Measurements from ENCODE around the gene GABPB2.

GABPB2 gene

GRCh38 chr1:151070474-151071276, at the start of gene GABPB2:
Gene GABPB2 (plus strand): TSS chr1:151070761. CDS start chr1:151088190, 17,429 bp downstream.
- peak; percentile 80 for DNase-seq (ENCODE audit: low read depth)

- DNase-seq (ENCODE audit: low read depth), result peak; percentile 81
Observed at GRCh38 chr1:151024540-151025146, 45.9 kb upstream of the GABPB2 start.

GRCh38 chr1:151026460-151026859, 44.1 kb upstream of the GABPB2 start:
- no peak for DNase-seq (ENCODE audit: low read depth)

GRCh38 chr1:151032164-151032563, 38.4 kb upstream of the GABPB2 start:
- no peak for DNase-seq (ENCODE audit: low read depth)

- DNase-seq (ENCODE audit: low read depth), result no peak
Observed at GRCh38 chr1:151035167-151035566, 35.4 kb upstream of the GABPB2 start.

- no peak for DNase-seq (ENCODE audit: low read depth)
Observed at GRCh38 chr1:151036356-151036755, 34.2 kb upstream of the GABPB2 start, which contains the start of gene BNIPL. Gene BNIPL (plus strand): TSS chr1:151036586. CDS start chr1:151036726, 140 bp downstream.

GRCh38 chr1:151037032-151037431, 33.5 kb upstream of the GABPB2 start:
- DNase-seq (ENCODE audit: low read depth), result no peak

- DNase-seq (ENCODE audit: low read depth), result no peak
Observed at GRCh38 chr1:151039521-151039920, 31.0 kb upstream of the GABPB2 start.

GRCh38 chr1:151043163-151043562, 27.4 kb upstream of the GABPB2 start:
- DNase-seq (ENCODE audit: low read depth), result no peak

GRCh38 chr1:151047591-151047924, 23.0 kb upstream of the GABPB2 start, which contains the start of gene C1orf56:
Gene C1orf56 (plus strand): TSS chr1:151047751. CDS start chr1:151047848, 97 bp downstream.
- DNase-seq (ENCODE audit: low read depth), result no peak

GRCh38 chr1:151047925-151048644, 22.5 kb upstream of the GABPB2 start:
- peak; percentile 46 for DNase-seq (ENCODE audit: low read depth)

GRCh38 chr1:151048645-151049032, 21.9 kb upstream of the GABPB2 start:
- DNase-seq (ENCODE audit: low read depth), result no peak

GRCh38 chr1:151049458-151049857, 21.1 kb upstream of the GABPB2 start:
- DNase-seq (ENCODE audit: low read depth), result no peak

- DNase-seq (ENCODE audit: low read depth), result no peak
Observed at GRCh38 chr1:151050051-151050688, 20.4 kb upstream of the GABPB2 start.

GRCh38 chr1:151051356-151052009, 19.1 kb upstream of the GABPB2 start:
- DNase-seq (ENCODE audit: low read depth), result no peak

- no peak for DNase-seq (ENCODE audit: low read depth)
Observed at GRCh38 chr1:151054971-151055547, 15.5 kb upstream of the GABPB2 start.

- DNase-seq (ENCODE audit: low read depth), result no peak
Observed at GRCh38 chr1:151055581-151055980, 15.0 kb upstream of the GABPB2 start.

- DNase-seq (ENCODE audit: low read depth), result no peak
Observed at GRCh38 chr1:151056149-151056548, 14.4 kb upstream of the GABPB2 start.

- DNase-seq (ENCODE audit: low read depth), result no peak
Observed at GRCh38 chr1:151058692-151059091, 11.9 kb upstream of the GABPB2 start.

- peak; percentile 74 for DNase-seq (ENCODE audit: low read depth)
Observed at GRCh38 chr1:151059109-151060006, 11.2 kb upstream of the GABPB2 start, which contains the start of gene CDC42SE1. Gene CDC42SE1 (minus strand): TSS chr1:151059622. CDS start chr1:151055730, 3,892 bp downstream.

Measured in activated gamma-delta T cell treated with anti-CD3 and anti-CD28 coated beads, Interleukin-2, amount 50 U/mL, for 16 hours (primary cell).